Esophagus squamous epithelium (tissue), 4 donors: Measurements from ENCODE around the gene EHD3.

ENCODE experiments used
- POLR2A ChIP-seq, 4 donors: fragments of 450-650 bp; IDR thresholded peaks; one replicate each; pipeline ENCODE4 v1.6.1; 2017; ENCODE audit warnings: antibody characterized with exemption in 4 of 4, mild to moderate bottlenecking in 4 of 4, moderate library complexity in 3 of 4
- TF ChIP-seq, protein P1 (sequence below), 6 experiments: fragments of 450-650 bp in 4 of 6; fragments of 200-600 bp in 2 of 6; sonication (generic) in 2 of 6; IDR thresholded peaks; one replicate each; pipeline ENCODE4 v1.5.1; 2016 to 2019; ENCODE audit warnings: antibody characterized with exemption in 6 of 6, mild to moderate bottlenecking in 4 of 6, moderate library complexity in 4 of 6

DNA sequence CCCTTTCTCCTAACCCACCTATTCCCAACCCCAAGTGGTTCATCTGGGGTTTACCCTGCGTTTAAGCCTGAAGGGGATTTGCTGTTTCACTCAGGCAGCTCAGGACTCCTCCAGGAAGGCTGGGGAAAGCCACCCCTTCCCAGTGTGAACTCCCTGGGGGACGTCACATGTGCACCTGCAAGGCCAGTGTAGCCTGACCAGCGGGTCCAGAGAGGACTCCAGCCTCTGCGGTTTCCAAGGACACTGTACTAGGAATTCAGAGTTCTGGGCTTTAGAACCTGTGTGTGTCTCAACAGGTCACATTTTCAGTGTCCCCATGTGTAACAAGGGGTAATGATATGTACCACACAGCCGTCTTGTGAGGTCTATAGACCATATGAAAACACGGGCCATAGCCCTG is 17.9 kb downstream of the EHD3 start:
- no peak for TF ChIP-seq POLR2A (IDR thresholded peaks at IDR 0.05)
- TF ChIP-seq, protein P1, sequence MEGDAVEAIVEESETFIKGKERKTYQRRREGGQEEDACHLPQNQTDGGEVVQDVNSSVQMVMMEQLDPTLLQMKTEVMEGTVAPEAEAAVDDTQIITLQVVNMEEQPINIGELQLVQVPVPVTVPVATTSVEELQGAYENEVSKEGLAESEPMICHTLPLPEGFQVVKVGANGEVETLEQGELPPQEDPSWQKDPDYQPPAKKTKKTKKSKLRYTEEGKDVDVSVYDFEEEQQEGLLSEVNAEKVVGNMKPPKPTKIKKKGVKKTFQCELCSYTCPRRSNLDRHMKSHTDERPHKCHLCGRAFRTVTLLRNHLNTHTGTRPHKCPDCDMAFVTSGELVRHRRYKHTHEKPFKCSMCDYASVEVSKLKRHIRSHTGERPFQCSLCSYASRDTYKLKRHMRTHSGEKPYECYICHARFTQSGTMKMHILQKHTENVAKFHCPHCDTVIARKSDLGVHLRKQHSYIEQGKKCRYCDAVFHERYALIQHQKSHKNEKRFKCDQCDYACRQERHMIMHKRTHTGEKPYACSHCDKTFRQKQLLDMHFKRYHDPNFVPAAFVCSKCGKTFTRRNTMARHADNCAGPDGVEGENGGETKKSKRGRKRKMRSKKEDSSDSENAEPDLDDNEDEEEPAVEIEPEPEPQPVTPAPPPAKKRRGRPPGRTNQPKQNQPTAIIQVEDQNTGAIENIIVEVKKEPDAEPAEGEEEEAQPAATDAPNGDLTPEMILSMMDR (IDR thresholded peaks at IDR 0.05) = no peak
